Panc1 (cell line): Measurements from ENCODE around the gene IL1A. TPM values are rescaled to one million over a fixed set of nuclear protein-coding genes. Genes with fewer than 3 reads are reported as not detected.

Experiments
- ATAC-seq: fragments of 200-7000 bp; cut with Tn5 transposase; 2 replicates; pipeline ENCODE4 v1.9.1; 2020; ENCODE audit warnings: mild to moderate bottlenecking, moderate library complexity
- BruUV-seq: library from RNA; stranded (reverse); fragments of 400-500 nt; replicated peaks from 2 replicates; lab custom pipeline; 2021; lab: Mats Ljungman, UMichigan
- CTCF ChIA-PET: fragments of 300-600 bp; sonication (Branson Sonifier 250); formaldehyde crosslinking; loops from one replicate; lab custom pipeline; 2022; ENCODE audit warnings: antibody characterized with exemption; lab: Charles Lee
- POLR2A ChIA-PET: fragments of 300-600 bp; sonication (Branson Sonifier 250); formaldehyde crosslinking; loops from one replicate; lab custom pipeline; 2022; ENCODE audit warnings: antibody characterized with exemption; lab: Charles Lee
- DNase-seq: peaks from one replicate; pipeline ENCODE4 v3.0.0-alpha.2; 2010; ENCODE audit warnings: low read depth, low spot score
- H3K27ac ChIP-seq: 2 replicates; pipeline ENCODE4 v1.5.1; 2011; ENCODE audit warnings: mild to moderate bottlenecking, low read length, inconsistent platforms
- H3K27me3 ChIP-seq: fragments of 200-500 bp; sonication (Bioruptor generic); 2 replicates; pipeline ENCODE4 v1.6.0; 2014; ENCODE audit warnings: low read length, inconsistent platforms; ENCODE audit not compliant: control insufficient read depth, insufficient read depth
- H3K36me3 ChIP-seq: fragments of 200-500 bp; sonication (Bioruptor generic); 2 replicates; pipeline ENCODE4 v1.5.1; 2014; ENCODE audit warnings: inconsistent platforms, mild to moderate bottlenecking, low read length, moderate library complexity; ENCODE audit not compliant: control insufficient read depth, insufficient read depth
- H3K4me1 ChIP-seq: 2 replicates; pipeline ENCODE4 v1.5.1; 2011; ENCODE audit warnings: inconsistent platforms, mild to moderate bottlenecking, low read length, moderate library complexity; ENCODE audit not compliant: control insufficient read depth, insufficient read depth
- H3K4me3 ChIP-seq, 2 experiments: 2 replicates each; pipeline ENCODE4 v1.5.1; 2011 to 2012; ENCODE audit warnings: low read depth in 2 of 2, low read length in 2 of 2, mild to moderate bottlenecking in 2 of 2, inconsistent platforms in 1 of 2, moderate library complexity in 1 of 2
- H3K9me3 ChIP-seq: fragments of 200-500 bp; sonication (Bioruptor generic); 2 replicates; pipeline ENCODE4 v1.5.1; 2014; ENCODE audit warnings: low read depth, mild to moderate bottlenecking, inconsistent platforms, low read length, moderate library complexity; ENCODE audit not compliant: control insufficient read depth, insufficient read depth
- CTCF ChIP-seq: fragments of 450-650 bp; IDR thresholded peaks from 2 replicates; pipeline ENCODE4 v1.5.1; 2017; ENCODE audit warnings: mild to moderate bottlenecking
- POLR2AphosphoS5 ChIP-seq: IDR thresholded peaks from 2 replicates; pipeline ENCODE4 v1.6.1; 2012; ENCODE audit warnings: mild to moderate bottlenecking, low read depth, low read length, moderate library complexity
- REST ChIP-seq, 2 experiments: IDR thresholded peaks; 2 replicates each; pipeline ENCODE4 v1.6.1; 2011 to 2012; ENCODE audit warnings: low read depth in 2 of 2, control low read depth in 1 of 2, low read length in 1 of 2, mild to moderate bottlenecking in 1 of 2, moderate library complexity in 1 of 2; ENCODE audit not compliant: insufficient read depth in 1 of 2
- SIN3A ChIP-seq: IDR thresholded peaks from 2 replicates; pipeline ENCODE4 v1.6.1; 2012; ENCODE audit warnings: low read depth, mild to moderate bottlenecking, low read length, moderate library complexity, borderline replicate concordance; ENCODE audit not compliant: insufficient read depth
- TCF7L2 ChIP-seq: IDR thresholded peaks from 2 replicates; pipeline ENCODE4 v1.6.1; 2011; ENCODE audit warnings: mild to moderate bottlenecking, low read depth, low read length, inconsistent platforms
- in situ Hi-C: cut with HindIII; loops from 2 replicates; pipeline ENCODE4 v1.10.0; 2016; ENCODE audit warnings: low sequenced_read_pairs, low pct_unique_long_range_greater_than_20kb
- intact Hi-C: fragments of 100-400 bp; cut with micrococcal nuclease; formaldehyde crosslinking; loops from one replicate; pipeline ENCODE4 v1.10.0; 2022; ENCODE audit not compliant: unreplicated experiment
- total RNA-seq: library from RNA; stranded (reverse); gene quantifications from one replicate; pipeline ENCODE4 v1.2.1, GENCODE V29; 2021; ENCODE audit not compliant: unreplicated experiment

The IL1A gene
- total RNA-seq, 1 experiment from 2014 or later: not detected

GRCh38 chr2:112772911-112773475 is 11.3 kb downstream of the IL1A start:
- intact Hi-C loops (no loop called here), in situ Hi-C loops (no loop called here)
- no peak for DNase-seq
- H3K27me3 ChIP-seq: no peaks in the 10 kb centered on the region
- ATAC-seq: no peak
- TF ChIP-seq SIN3A (no peak), TCF7L2 (no peak), REST (IDR thresholded peaks at IDR 0.05; ENCODE audit: insufficient read depth in 1 of 2, low read depth in 2 of 2, low read length in 1 of 2) (no peak), POLR2AphosphoS5 (no peak), CTCF (no peak)
- no peak overlapping the region for H3K27ac ChIP-seq
- H3K4me3 ChIP-seq: no peak overlapping the region
- H3K9me3 ChIP-seq: no peaks in the 10 kb centered on the region; the same call in 1 of the 2 replicates
- BruUV-seq: no TSS peak
- H3K4me1 ChIP-seq: no peaks in the 10 kb centered on the region
- ChIA-PET POLR2A (interaction anchor here (0.6 kb wide), 1 partner anchor 17 kb away, joined by 4 read pairs; no protein-coding TSS in a partner anchor), CTCF (no interaction called here)
- H3K36me3 ChIP-seq: no peaks in the 10 kb centered on the region

GRCh38 chr2:112772322-112772721 is 12.0 kb downstream of the IL1A start:
- ATAC-seq: no peak
- ChIA-PET POLR2A (interaction anchor here (0.7 kb wide), 1 partner anchor 17 kb away, joined by 4 read pairs; no protein-coding TSS in a partner anchor), CTCF (no interaction called here)
- intact Hi-C loops (no loop called here), in situ Hi-C loops (no loop called here)
- no peak for DNase-seq
- BruUV-seq: no TSS peak
- H3K4me3 ChIP-seq: no peak overlapping the region
- H3K4me1 ChIP-seq: no peaks in the 10 kb centered on the region
- no peak overlapping the region for H3K27ac ChIP-seq
- no peak for TF ChIP-seq POLR2AphosphoS5
- no peak for TF ChIP-seq TCF7L2
- no peak for TF ChIP-seq REST (IDR thresholded peaks at IDR 0.05; ENCODE audit: insufficient read depth in 1 of 2, low read depth in 2 of 2, low read length in 1 of 2)
- no peak for TF ChIP-seq SIN3A
- no peak for TF ChIP-seq CTCF
- H3K27me3 ChIP-seq: no peaks in the 10 kb centered on the region
- no peaks in the 10 kb centered on the region for H3K36me3 ChIP-seq
- H3K9me3 ChIP-seq: no peaks in the 10 kb centered on the region; the same call in 1 of the 2 replicates
